ENCODE results near the gene ZNF444.

Gene ZNF444

GRCh38 chr19:56107626-56108351 lies 33.3 kb upstream of the ZNF444 start:
- DNase-seq = no peak

GRCh38 chr19:56108447-56109195 lies 32.5 kb upstream of the ZNF444 start:
- DNase-seq = no peak

- no peak for DNase-seq
Measured at GRCh38 chr19:56109226-56109625, 31.9 kb upstream of the ZNF444 start.

- no peak for DNase-seq
Measured at GRCh38 chr19:56110515-56111448, 30.3 kb upstream of the ZNF444 start.

- no peak for DNase-seq
Measured at GRCh38 chr19:56111601-56112312, 29.3 kb upstream of the ZNF444 start.

- DNase-seq = no peak
Measured at GRCh38 chr19:56112313-56112709, 28.8 kb upstream of the ZNF444 start.

GRCh38 chr19:56113074-56113632 lies 27.9 kb upstream of the ZNF444 start:
- DNase-seq = no peak

- no peak for DNase-seq
Measured at GRCh38 chr19:56114051-56114777, 26.9 kb upstream of the ZNF444 start.

GRCh38 chr19:56114778-56115110 lies 26.3 kb upstream of the ZNF444 start:
- no peak for DNase-seq

- no peak for DNase-seq
Measured at GRCh38 chr19:56115490-56115889, 25.6 kb upstream of the ZNF444 start.

GRCh38 chr19:56116606-56117005 lies 24.5 kb upstream of the ZNF444 start:
- no peak for DNase-seq

- DNase-seq = no peak
Measured at GRCh38 chr19:56117376-56117884, 23.7 kb upstream of the ZNF444 start.

GRCh38 chr19:56117889-56118288 lies 23.2 kb upstream of the ZNF444 start:
- no peak for DNase-seq

GRCh38 chr19:56118666-56119581 lies 22.2 kb upstream of the ZNF444 start:
- DNase-seq = no peak

GRCh38 chr19:56119582-56119978 lies 21.5 kb upstream of the ZNF444 start:
- DNase-seq = no peak

- DNase-seq = no peak
Measured at GRCh38 chr19:56120002-56120370, 21.1 kb upstream of the ZNF444 start.

- DNase-seq = peak; percentile 14
Measured at GRCh38 chr19:56120371-56121179, 20.5 kb upstream of the ZNF444 start.

GRCh38 chr19:56121180-56122167 lies 19.6 kb upstream of the ZNF444 start, which contains the start of gene ZNF787:
ZNF787 (minus strand) TSS chr19:56121295; CDS start chr19:56103217, 18,078 bp downstream.
- peak; percentile 89 for DNase-seq

All from NCI-H1092 (cell line).